Lower lobe of right lung (tissue), 2 donors: ENCODE data around the gene KRTAP15-1. TPM values are rescaled to one million over a fixed set of nuclear protein-coding genes. Genes with fewer than 3 reads are reported as not detected.

Source experiments
- ATAC-seq, 2 donors: fragments of 200-7000 bp; cut with Tn5 transposase; one replicate each; pipeline ENCODE4 v1.9.1; 2020 to 2022; ENCODE audit warnings: mild to moderate bottlenecking in 2 of 2, moderate library complexity in 2 of 2
- DNase-seq: peaks from one replicate; pipeline ENCODE4 v3.0.0-alpha.2; 2020
- H3K27ac ChIP-seq: fragments of 200-600 bp; one replicate; pipeline ENCODE4 v1.8.0; 2022
- H3K27me3 ChIP-seq: fragments of 200-600 bp; one replicate; pipeline ENCODE4 v1.8.0; 2022; ENCODE audit warnings: low read depth
- H3K36me3 ChIP-seq: fragments of 200-600 bp; one replicate; pipeline ENCODE4 v1.8.0; 2022; ENCODE audit warnings: mild to moderate bottlenecking
- H3K4me1 ChIP-seq: fragments of 200-600 bp; one replicate; pipeline ENCODE4 v1.8.0; 2022
- H3K4me3 ChIP-seq: fragments of 200-600 bp; one replicate; pipeline ENCODE4 v1.8.0; 2022; ENCODE audit warnings: mild to moderate bottlenecking
- H3K9me3 ChIP-seq: fragments of 200-600 bp; one replicate; pipeline ENCODE4 v1.8.0; 2022
- intact Hi-C: fragments of 100-400 bp; cut with DNase I; formaldehyde crosslinking; loops from one replicate; pipeline ENCODE4 v1.11.0; 2022
- total RNA-seq: library from RNA; stranded (reverse); fragmentation: NEBNext Ultra II Directional; extraction: Animal tissue kit (Norgen Biotek cat#: 25700); gene quantifications from one replicate; pipeline ENCODE4 v1.2.1, GENCODE V29; 2021
- TF ChIP-seq, protein P1 (sequence below): fragments of 200-600 bp; IDR thresholded peaks from one replicate; pipeline ENCODE4 v1.8.0; 2022; ENCODE audit warnings: antibody characterized with exemption, mild to moderate bottlenecking
- donor health status: DM: no; HTN: yes; CAD: no; lungs with severe emphysema.

Gene KRTAP15-1
- total RNA-seq, 1 donor from 2014 or later = not detected

DNA sequence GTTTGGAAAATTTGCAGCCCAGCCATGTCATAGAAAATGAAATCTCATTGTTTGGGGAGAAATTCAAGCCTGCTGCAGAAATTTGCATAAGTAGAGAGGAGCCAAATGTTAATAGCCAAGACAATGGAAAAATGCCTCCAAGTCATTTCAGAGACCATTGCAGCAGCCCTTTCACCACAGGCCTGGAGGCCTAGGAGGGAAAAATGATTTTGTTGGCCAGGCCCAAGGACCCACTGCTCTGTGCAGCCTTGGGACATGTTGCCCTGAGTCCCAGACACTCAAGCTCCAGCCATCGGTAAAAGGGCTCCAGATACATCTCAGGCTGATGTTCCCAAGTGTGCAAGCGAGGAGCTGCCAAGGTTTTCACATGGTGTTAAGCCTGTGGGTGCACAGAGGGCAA lies 46.1 kb downstream of the KRTAP15-1 start:
- TF ChIP-seq, protein P1, sequence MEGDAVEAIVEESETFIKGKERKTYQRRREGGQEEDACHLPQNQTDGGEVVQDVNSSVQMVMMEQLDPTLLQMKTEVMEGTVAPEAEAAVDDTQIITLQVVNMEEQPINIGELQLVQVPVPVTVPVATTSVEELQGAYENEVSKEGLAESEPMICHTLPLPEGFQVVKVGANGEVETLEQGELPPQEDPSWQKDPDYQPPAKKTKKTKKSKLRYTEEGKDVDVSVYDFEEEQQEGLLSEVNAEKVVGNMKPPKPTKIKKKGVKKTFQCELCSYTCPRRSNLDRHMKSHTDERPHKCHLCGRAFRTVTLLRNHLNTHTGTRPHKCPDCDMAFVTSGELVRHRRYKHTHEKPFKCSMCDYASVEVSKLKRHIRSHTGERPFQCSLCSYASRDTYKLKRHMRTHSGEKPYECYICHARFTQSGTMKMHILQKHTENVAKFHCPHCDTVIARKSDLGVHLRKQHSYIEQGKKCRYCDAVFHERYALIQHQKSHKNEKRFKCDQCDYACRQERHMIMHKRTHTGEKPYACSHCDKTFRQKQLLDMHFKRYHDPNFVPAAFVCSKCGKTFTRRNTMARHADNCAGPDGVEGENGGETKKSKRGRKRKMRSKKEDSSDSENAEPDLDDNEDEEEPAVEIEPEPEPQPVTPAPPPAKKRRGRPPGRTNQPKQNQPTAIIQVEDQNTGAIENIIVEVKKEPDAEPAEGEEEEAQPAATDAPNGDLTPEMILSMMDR = no peak
- no peak for ATAC-seq
- DNase-seq = no peak
- no peaks in the 10 kb centered on the region for H3K9me3 ChIP-seq
- no peaks in the 10 kb centered on the region for H3K4me1 ChIP-seq
- no peak overlapping the region for H3K4me3 ChIP-seq
- intact Hi-C loops = no loop called here
- H3K27me3 ChIP-seq = no peaks in the 10 kb centered on the region
- no peaks in the 10 kb centered on the region for H3K36me3 ChIP-seq
- no peak overlapping the region for H3K27ac ChIP-seq

DNA sequence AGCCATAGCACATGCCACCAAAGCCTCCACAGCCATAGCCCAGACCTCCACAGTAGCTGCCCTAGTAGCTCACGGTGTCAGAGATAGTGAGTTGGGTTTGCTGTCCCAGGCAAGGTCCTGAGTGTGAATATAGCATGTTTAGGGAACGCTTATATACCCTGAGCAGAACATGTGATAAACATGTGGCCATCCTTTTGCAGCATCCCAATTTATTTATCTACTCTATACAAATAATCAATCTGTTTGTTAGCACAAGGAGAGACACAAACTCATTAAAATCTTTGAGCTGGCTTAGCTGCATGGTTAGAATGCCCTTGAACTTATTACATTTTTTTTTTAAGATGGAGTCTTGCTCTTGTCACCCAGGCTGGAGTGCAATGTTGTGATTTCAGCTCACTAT lies 47.3 kb downstream of the KRTAP15-1 start, which contains the start of gene KRTAP19-2:
KRTAP19-2 (minus strand) TSS at position 101 of the 400 bp plus-strand sequence; CDS start at position 13, 88 bp downstream.
- Histone ChIP-seq H3K4me1 (no peaks in the 10 kb centered on the region), H3K27ac (no peak within 1 kb of the TSS), H3K36me3 (no peaks in the 10 kb centered on the region), H3K9me3 (no peaks in the 10 kb centered on the region), H3K27me3 (no peaks in the 10 kb centered on the region), H3K4me3 (no peak within 1 kb of the TSS)
- DNase-seq = no peak
- TF ChIP-seq, protein P1 = no peak
- intact Hi-C loops = no loop called here
- no peak for ATAC-seq

Other genes with a start within 250 kb of the KRTAP15-1 start
- gene CLDN8, start 224.2 kb upstream of the KRTAP15-1 start, total RNA-seq = 2.9 TPM
- gene KRTAP24-1, start 157.3 kb upstream of the KRTAP15-1 start, total RNA-seq = not detected
- not detected for gene KRTAP25-1, start 150.8 kb upstream of the KRTAP15-1 start, total RNA-seq
- gene KRTAP26-1, start 120.0 kb upstream of the KRTAP15-1 start, total RNA-seq = not detected
- not detected for gene KRTAP27-1, start 102.6 kb upstream of the KRTAP15-1 start, total RNA-seq
- not detected for gene KRTAP23-1, start 91.7 kb upstream of the KRTAP15-1 start, total RNA-seq
- gene KRTAP13-2, start 68.0 kb upstream of the KRTAP15-1 start, total RNA-seq = not detected
- not detected for gene KRTAP13-1, start 44.2 kb upstream of the KRTAP15-1 start, total RNA-seq
- not detected for gene KRTAP13-3, start 14.3 kb upstream of the KRTAP15-1 start, total RNA-seq
- not detected for gene KRTAP13-4, start 10.1 kb upstream of the KRTAP15-1 start, total RNA-seq
- gene KRTAP19-1, start 40.1 kb downstream of the KRTAP15-1 start, total RNA-seq = not detected
- not detected for gene KRTAP19-2, start 47.2 kb downstream of the KRTAP15-1 start, total RNA-seq
- not detected for gene KRTAP19-3, start 51.7 kb downstream of the KRTAP15-1 start, total RNA-seq
- not detected for gene KRTAP19-4, start 56.9 kb downstream of the KRTAP15-1 start, total RNA-seq
- gene KRTAP19-5, start 61.9 kb downstream of the KRTAP15-1 start, total RNA-seq = not detected
- not detected for gene KRTAP19-6, start 101.6 kb downstream of the KRTAP15-1 start, total RNA-seq
- not detected for gene KRTAP19-7, start 121.0 kb downstream of the KRTAP15-1 start, total RNA-seq
- gene KRTAP22-2, start 150.1 kb downstream of the KRTAP15-1 start, total RNA-seq = not detected
- not detected for gene KRTAP6-3, start 152.2 kb downstream of the KRTAP15-1 start, total RNA-seq
- gene KRTAP6-2, start 158.6 kb downstream of the KRTAP15-1 start, total RNA-seq = not detected
- not detected for gene KRTAP22-1, start 160.8 kb downstream of the KRTAP15-1 start, total RNA-seq
- not detected for gene KRTAP6-1, start 173.7 kb downstream of the KRTAP15-1 start, total RNA-seq
- not detected for gene KRTAP20-1, start 176.2 kb downstream of the KRTAP15-1 start, total RNA-seq
- gene KRTAP20-4, start 180.4 kb downstream of the KRTAP15-1 start, total RNA-seq = not detected
- gene KRTAP20-2, start 194.9 kb downstream of the KRTAP15-1 start, total RNA-seq = not detected
- gene KRTAP20-3, start 202.6 kb downstream of the KRTAP15-1 start, total RNA-seq = not detected